AG04450 (cell line): ENCODE data around the gene CISH. TPM values are rescaled to one million over a fixed set of nuclear protein-coding genes. Genes with fewer than 3 reads are reported as not detected.
A peak's percentile ranks its signal among the peaks of the same experiment; 100 is the strongest.

ENCODE experiments used
- CTCF ChIA-PET: fragments of 300-600, 350-600 bp; formaldehyde crosslinking; extraction: SDS; loops from one replicate; lab custom pipeline; 2022; ENCODE audit warnings: antibody characterized with exemption, inconsistent platforms; lab: Charles Lee
- POLR2A ChIA-PET: fragments of 350-600 bp; formaldehyde crosslinking; extraction: SDS; loops from one replicate; lab custom pipeline; 2021; ENCODE audit warnings: antibody characterized with exemption, inconsistent platforms; lab: Yijun Ruan, JAX
- DNase-seq: peaks from one replicate; pipeline ENCODE4 v3.0.0-alpha.2; 2011; ENCODE audit warnings: low read depth, low spot score
- H3K27ac ChIP-seq: one replicate; pipeline ENCODE4 v1.5.1; 2012; ENCODE audit warnings: low read depth, low read length, control low read depth
- H3K27me3 ChIP-seq: one replicate; pipeline ENCODE4 v1.6.0; 2012; ENCODE audit warnings: low read length; ENCODE audit not compliant: control insufficient read depth, insufficient read depth
- H3K4me3 ChIP-seq: 2 replicates; pipeline ENCODE4 v1.5.1; 2011; ENCODE audit warnings: mild to moderate bottlenecking, low read depth, low read length, control low read depth
- H3K9me3 ChIP-seq: 2 replicates; pipeline ENCODE4 v1.5.1; 2012; ENCODE audit warnings: low read length; ENCODE audit not compliant: control insufficient read depth, insufficient read depth
- polyA plus RNA-seq: library from polyadenylated mRNA; depleted of rRNA; stranded (reverse); fragments of >200 nt; gene quantifications from 2 replicates; pipeline ENCODE4 v1.2.3, GENCODE V29; 2011
- TF ChIP-seq, protein P1 (sequence below): IDR thresholded peaks from 2 replicates; pipeline ENCODE4 v1.5.1; 2011; ENCODE audit warnings: low read depth, low read length, control low read depth, inconsistent platforms

CISH gene
- polyA plus RNA-seq, 1 experiment: 2.4 TPM

GRCh38 chr3:50573566-50574443, 37.8 kb downstream of the CISH start:
- Histone ChIP-seq H3K9me3 (no peaks in the 10 kb centered on the region), H3K27ac (no peak overlapping the region), H3K4me3 (no peak overlapping the region), H3K27me3 (no peaks in the 10 kb centered on the region)
- CTCF ChIA-PET: interaction anchor here (0.6 to 14.4 kb wide), 4 partner anchors 20 to 53 kb away, joined by 4 to 436 read pairs (median 16); partner anchors contain the start of genes CISH and MAPKAPK3
- DNase-seq: no peak
- TF ChIP-seq, protein P1, sequence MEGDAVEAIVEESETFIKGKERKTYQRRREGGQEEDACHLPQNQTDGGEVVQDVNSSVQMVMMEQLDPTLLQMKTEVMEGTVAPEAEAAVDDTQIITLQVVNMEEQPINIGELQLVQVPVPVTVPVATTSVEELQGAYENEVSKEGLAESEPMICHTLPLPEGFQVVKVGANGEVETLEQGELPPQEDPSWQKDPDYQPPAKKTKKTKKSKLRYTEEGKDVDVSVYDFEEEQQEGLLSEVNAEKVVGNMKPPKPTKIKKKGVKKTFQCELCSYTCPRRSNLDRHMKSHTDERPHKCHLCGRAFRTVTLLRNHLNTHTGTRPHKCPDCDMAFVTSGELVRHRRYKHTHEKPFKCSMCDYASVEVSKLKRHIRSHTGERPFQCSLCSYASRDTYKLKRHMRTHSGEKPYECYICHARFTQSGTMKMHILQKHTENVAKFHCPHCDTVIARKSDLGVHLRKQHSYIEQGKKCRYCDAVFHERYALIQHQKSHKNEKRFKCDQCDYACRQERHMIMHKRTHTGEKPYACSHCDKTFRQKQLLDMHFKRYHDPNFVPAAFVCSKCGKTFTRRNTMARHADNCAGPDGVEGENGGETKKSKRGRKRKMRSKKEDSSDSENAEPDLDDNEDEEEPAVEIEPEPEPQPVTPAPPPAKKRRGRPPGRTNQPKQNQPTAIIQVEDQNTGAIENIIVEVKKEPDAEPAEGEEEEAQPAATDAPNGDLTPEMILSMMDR: no peak
- POLR2A ChIA-PET: no interaction called here

DNA sequence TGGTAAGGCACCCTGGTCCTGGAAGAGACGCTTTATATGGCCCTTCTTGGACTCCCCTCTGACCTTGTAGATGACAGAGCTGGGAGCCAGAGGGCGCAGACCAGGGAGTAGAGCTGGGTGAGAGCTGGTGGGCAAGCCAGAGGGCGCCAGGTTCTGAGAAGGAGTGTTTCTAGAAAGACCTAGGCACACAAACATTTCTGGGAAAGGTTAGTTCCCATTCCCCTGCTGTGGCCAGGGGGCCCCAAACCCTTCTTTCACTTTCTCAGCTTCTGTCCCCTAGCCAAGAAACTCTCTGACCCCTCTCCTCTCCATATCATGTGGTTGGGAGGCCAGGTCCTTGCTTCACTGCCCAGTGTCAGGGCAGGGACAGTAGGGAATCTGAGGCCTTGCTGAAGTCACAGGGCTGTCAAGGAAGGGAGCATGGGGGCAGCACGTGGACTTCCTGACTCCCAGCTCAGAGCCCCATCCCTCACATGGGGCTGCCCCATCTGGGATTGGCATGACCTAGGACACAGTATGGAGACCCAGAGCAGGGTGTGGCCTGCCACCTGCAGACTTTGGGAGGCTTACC, 38.7 kb downstream of the CISH start:
- Histone ChIP-seq H3K27me3 (no peaks in the 10 kb centered on the region), H3K9me3 (no peaks in the 10 kb centered on the region), H3K27ac (no peak overlapping the region), H3K4me3 (no peak overlapping the region)
- ChIA-PET CTCF (interaction anchor here (0.6 to 14.4 kb wide), 12 partner anchors 8 to 796 kb away, joined by 3 to 436 read pairs (median 5); partner anchors contain the start of genes CISH and MAPKAPK3), POLR2A (no interaction called here)
- TF ChIP-seq, protein P1: no peak
- DNase-seq: no peak

DNA sequence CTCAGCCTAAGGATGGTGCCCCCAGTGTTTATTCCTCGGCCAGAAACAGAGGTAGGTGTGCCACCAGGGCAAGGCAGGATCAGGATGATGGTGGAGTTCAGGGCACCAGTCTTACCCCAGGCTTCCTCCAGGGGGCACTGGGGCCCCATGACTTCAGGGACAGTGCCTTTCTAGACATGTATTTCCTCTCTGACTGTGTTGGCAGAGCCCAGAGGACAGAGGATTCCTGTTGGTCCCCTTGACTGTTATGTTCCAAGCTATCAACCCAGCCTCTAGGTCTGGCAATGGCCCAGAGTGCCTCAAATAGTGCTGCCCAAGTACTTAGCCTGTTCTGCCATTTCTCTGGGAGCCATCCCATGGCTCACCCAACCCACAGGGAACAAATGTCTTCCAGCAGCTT, 39.4 kb downstream of the CISH start:
- H3K9me3 ChIP-seq: no peaks in the 10 kb centered on the region
- no peak overlapping the region for H3K4me3 ChIP-seq
- ChIA-PET POLR2A (interaction anchor here (4.1 kb wide), 1 partner anchor 29 kb away, joined by 38 read pairs; no protein-coding TSS in a partner anchor), CTCF (interaction anchor here (0.6 to 14.4 kb wide), 12 partner anchors 9 to 797 kb away, joined by 3 to 436 read pairs (median 5); partner anchors contain the start of genes CISH and MAPKAPK3)
- no peaks in the 10 kb centered on the region for H3K27me3 ChIP-seq
- TF ChIP-seq, protein P1: peak; percentile 94
- H3K27ac ChIP-seq: no peak overlapping the region
- peak; percentile 38 for DNase-seq

- no peaks in the 10 kb centered on the region for H3K27me3 ChIP-seq
- ChIA-PET CTCF (interaction anchor here (1.0 to 14.4 kb wide), 9 partner anchors 10 to 51 kb away, joined by 3 to 436 read pairs (median 6); partner anchors contain the start of genes CISH and MAPKAPK3), POLR2A (interaction anchor here (4.1 kb wide), 1 partner anchor 30 kb away, joined by 38 read pairs; no protein-coding TSS in a partner anchor)
- H3K4me3 ChIP-seq: no peak overlapping the region
- DNase-seq: no peak
- H3K27ac ChIP-seq: no peak overlapping the region
- TF ChIP-seq, protein P1: no peak
- no peaks in the 10 kb centered on the region for H3K9me3 ChIP-seq
Measured at GRCh38 chr3:50571486-50571885, 40.1 kb downstream of the CISH start.
